HepG2 (cell line): ENCODE results near the gene C11orf68. TPM values are rescaled to one million over a fixed set of nuclear protein-coding genes. Genes with fewer than 3 reads are reported as not detected.

Source experiments
- ATAC-seq: fragments of 200-7000 bp; cut with Tn5 transposase; 3 replicates; pipeline ENCODE4 v1.9.1; 2020; ENCODE audit warnings: mild to moderate bottlenecking, moderate library complexity
- BruUV-seq: library from RNA; stranded (reverse); fragments of 400-500 nt; replicated peaks from 2 replicates; lab custom pipeline; 2021; lab: Mats Ljungman, UMichigan
- CTCF ChIA-PET: fragments of 300-600 bp; formaldehyde crosslinking; extraction: SDS; loops from one replicate; lab custom pipeline; 2021; ENCODE audit warnings: low total read pairs, inconsistent platforms, low intra/inter-chr PET ratio; lab: Yijun Ruan, JAX
- POLR2A ChIA-PET: fragments of 350-600 bp; sonication (Branson Sonifier 250); formaldehyde crosslinking; loops from one replicate; lab custom pipeline; 2020; ENCODE audit warnings: antibody characterized with exemption, inconsistent platforms; lab: Yijun Ruan, JAX
- DNase-seq: peaks from one replicate; pipeline ENCODE4 v3.0.0-alpha.2; 2015; ENCODE audit warnings: low spot score
- FAIRE-seq: peaks from 3 replicates; lab custom pipeline; 2011; peaks lifted over from hg19 to GRCh38; lab: Jason Lieb, UNC
- H2AFZ ChIP-seq: one replicate; pipeline ENCODE4 v1.6.1; 2011; ENCODE audit warnings: low read length, inconsistent platforms
- H3K27ac ChIP-seq: fragments of 300-600 bp; 3 replicates; pipeline ENCODE4 v1.8.0; 2011; ENCODE audit warnings: mixed run types, mild to moderate bottlenecking, mixed read lengths, low read length, inconsistent platforms; ENCODE audit not compliant: insufficient read depth; ENCODE audit errors: extremely low read length
- H3K27me3 ChIP-seq, 2 experiments: fragments of 200-600 bp in 1 of 2; 2 replicates in 1 of 2; 3 replicates in 1 of 2; pipeline versions ENCODE4 v1.6.0 to v1.8.0; 2011; ENCODE audit warnings: low read length in 2 of 2, mild to moderate bottlenecking in 2 of 2, moderate library complexity in 2 of 2, inconsistent platforms in 1 of 2; ENCODE audit not compliant: insufficient read depth in 2 of 2, control insufficient read depth in 1 of 2
- H3K36me3 ChIP-seq, 2 experiments: fragments of 200-600 bp in 1 of 2; replicated peaks in 1 of 2; 2 replicates in 1 of 2; 3 replicates in 1 of 2; pipeline versions ENCODE4 v1.5.1 to v1.8.0; 2011; ENCODE audit warnings: low read length in 2 of 2, inconsistent platforms in 1 of 2; ENCODE audit not compliant: insufficient read depth in 2 of 2, control insufficient read depth in 1 of 2
- H3K4me1 ChIP-seq: 2 replicates; pipeline ENCODE4 v1.5.1; 2012; ENCODE audit warnings: low read length, inconsistent platforms; ENCODE audit not compliant: insufficient read depth
- H3K4me2 ChIP-seq: 2 replicates; pipeline ENCODE4 v1.6.0; 2011; ENCODE audit warnings: low read depth, low read length, inconsistent platforms
- H3K4me3 ChIP-seq, 3 experiments: fragments of 200-600 bp in 1 of 3; sonication (generic), shearing (Covaris generic) in 1 of 3; replicated peaks in 1 of 3; 2 replicates each; pipeline ENCODE4 v1.5.1; 2011 to 2016; ENCODE audit warnings: low read length in 3 of 3, inconsistent platforms in 2 of 3, low read depth in 2 of 3, mild to moderate bottlenecking in 2 of 3, control low read depth in 1 of 3, mixed read lengths in 1 of 3; ENCODE audit not compliant: insufficient read depth in 1 of 3
- H3K79me2 ChIP-seq: one replicate; pipeline ENCODE4 v1.6.1; 2011; ENCODE audit warnings: low read length, inconsistent platforms; ENCODE audit not compliant: insufficient read depth
- H3K9ac ChIP-seq: 2 replicates; pipeline ENCODE4 v1.6.0; 2011; ENCODE audit warnings: mild to moderate bottlenecking, low read depth, low read length, inconsistent platforms; ENCODE audit not compliant: insufficient read depth
- H3K9me3 ChIP-seq: 2 replicates; pipeline ENCODE4 v1.5.1; 2012; ENCODE audit warnings: mild to moderate bottlenecking, low read length
- H4K20me1 ChIP-seq: 2 replicates; pipeline ENCODE4 v1.6.0; 2011; ENCODE audit warnings: inconsistent platforms, mild to moderate bottlenecking, low read length, moderate library complexity; ENCODE audit not compliant: insufficient read depth
- FOXC1 ChIP-seq: sonication (generic); formaldehyde crosslinking; IDR thresholded peaks from 2 replicates; pipeline ENCODE4 v1.8.0; 2022; ENCODE audit warnings: mild to moderate bottlenecking, missing genetic modification reagents, borderline replicate concordance
- HDAC1 ChIP-seq: sonication (generic); formaldehyde crosslinking; IDR thresholded peaks from 2 replicates; pipeline ENCODE4 v1.5.1; 2020; ENCODE audit warnings: mild to moderate bottlenecking, missing genetic modification reagents
- KLF12 ChIP-seq: sonication (generic); formaldehyde crosslinking; IDR thresholded peaks from 2 replicates; pipeline ENCODE4 v1.4.0; 2020; ENCODE audit warnings: missing genetic modification reagents, borderline replicate concordance
- SRY ChIP-seq: sonication (generic); formaldehyde crosslinking; IDR thresholded peaks from 2 replicates; pipeline ENCODE4 v1.8.0; 2022; ENCODE audit warnings: mild to moderate bottlenecking, missing genetic modification reagents
- ZNF350 ChIP-seq: sonication (generic); formaldehyde crosslinking; IDR thresholded peaks from 2 replicates; pipeline ENCODE4 v1.4.0; 2020; ENCODE audit warnings: mild to moderate bottlenecking, low read depth, missing genetic modification reagents, borderline replicate concordance
- ZNF746 ChIP-seq: sonication (generic); formaldehyde crosslinking; IDR thresholded peaks from 2 replicates; pipeline ENCODE4 v1.8.0; 2022; ENCODE audit warnings: mild to moderate bottlenecking, missing genetic modification reagents
- WGBS: methylation state at CpG from one replicate; pipeline ENCODE4 v1.1.6; 2017; ENCODE audit warnings: low lambda C conversion rate; 5-methylcytosine and 5-hydroxymethylcytosine counted together
- in situ Hi-C: cut with HindIII; loops from 2 replicates; pipeline ENCODE4 v1.10.0; 2017; ENCODE audit warnings: low pct_unique_long_range_greater_than_20kb; ENCODE audit not compliant: extremely low pct_ligation_motif_present
- intact Hi-C: fragments of 100-400 bp; cut with micrococcal nuclease; formaldehyde crosslinking; loops from one replicate; pipeline ENCODE4 v1.10.0; 2022; ENCODE audit not compliant: unreplicated experiment
- polyA plus RNA-seq, 8 experiments: library from polyadenylated mRNA; depleted of rRNA in 3 of 8; stranded (reverse) in 7 of 8; unstranded in 1 of 8; fragments of >200 nt; fragmentation: Illumina TruSeq in 4 of 8; extraction: Trizol in 4 of 8; gene quantifications; 2 replicates each; pipeline versions ENCODE4 v1.2.1 to v1.2.3, GENCODE V29; 2011 to 2016; ENCODE audit warnings: low read depth in 4 of 8, missing spikeins in 1 of 8, mixed read lengths in 1 of 8; ENCODE audit not compliant: insufficient read depth in 1 of 8
- total RNA-seq, 5 experiments: library from RNA; depleted of rRNA; stranded (reverse); fragments of >200 nt; fragmentation: Illumina TruSeq; extraction: Trizol; gene quantifications; 2 replicates each; pipeline ENCODE4 v1.2.3, GENCODE V29; 2016; ENCODE audit warnings: low read depth in 1 of 5
- TF ChIP-seq, protein P1 (sequence below), 2 experiments: fragments of 450-650 bp in 1 of 2; sonication (generic) in 1 of 2; formaldehyde crosslinking in 1 of 2; IDR thresholded peaks; 2 replicates each; pipeline versions ENCODE4 v1.6.1 to v1.8.0; 2016 to 2022; ENCODE audit warnings: antibody characterized with exemption in 1 of 2, mild to moderate bottlenecking in 1 of 2, missing genetic modification reagents in 1 of 2

Gene C11orf68
- total and polyA plus RNA-seq, 2 of the 13 experiments (the other 11 are each of a cell fraction or from before 2014, with no cell fraction given), result 8.4 to 28.3 TPM

DNA sequence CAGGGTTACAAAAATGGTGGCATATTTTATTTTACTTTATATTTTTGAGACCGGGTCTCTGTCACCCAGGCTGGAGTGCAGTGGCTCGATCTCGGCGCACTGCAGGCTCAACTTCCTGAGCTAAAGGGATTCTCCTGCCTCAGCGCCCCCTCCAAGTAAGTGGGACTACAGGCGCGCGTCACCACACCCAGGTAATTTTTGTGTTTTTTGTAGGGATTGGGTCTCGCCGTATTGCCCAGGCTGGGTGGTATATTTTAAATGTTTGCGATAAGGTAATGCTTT lies 18.0 kb downstream of the C11orf68 start:
- intact Hi-C loops, result no loop called here
- CTCF ChIA-PET, result interaction anchor here (1.6 kb wide), 1 partner anchor 16 kb away, joined by 3 read pairs; no protein-coding TSS in a partner anchor
- H3K4me3 ChIP-seq, result no peak overlapping the region; a peak in 1 of 6 replicates

GRCh38 chr11:65900125-65900898 lies 18.6 kb downstream of the C11orf68 start, which contains the start of gene FOSL1:
FOSL1 (minus strand) TSS chr11:65900388; CDS start chr11:65900339, 49 bp downstream.
- DNase-seq (peak; percentile 85), FAIRE-seq (peak; percentile 30), ATAC-seq (peak; percentile 74)
- H2AFZ ChIP-seq, result no peak within 1 kb of the TSS
- WGBS, result 12% methylated on average over 9 of the region's 80 CpGs
- intact Hi-C loops (no loop called here), in situ Hi-C loops (no loop called here)
- no peaks in the 10 kb centered on the region for H4K20me1 ChIP-seq
- ChIA-PET CTCF (interaction anchor here (1.6 kb wide), 1 partner anchor 16 kb away, joined by 3 read pairs; no protein-coding TSS in a partner anchor), POLR2A (interaction anchor here (1.0 to 6.2 kb wide), 9 partner anchors 9 to 47 kb away, joined by 3 to 95 read pairs (median 8); partner anchors contain the start of genes C11orf68, CCDC85B, CFL1 and FIBP)
- peaks cover 31% of the 10 kb centered on the region for H3K79me2 ChIP-seq
- peak within 1 kb of the TSS; percentile 88 for H3K9ac ChIP-seq
- no peaks in the 10 kb centered on the region; a peak in 1 of 5 replicates for H3K27me3 ChIP-seq
- H3K36me3 ChIP-seq, result peaks cover 6 to 16% of the 10 kb centered on the region in 2 experiments; a peak in 4 of 5 replicates
- H3K4me3 ChIP-seq, result peak within 1 kb of the TSS; percentile 84 to 89 (median 89)
- H3K27ac ChIP-seq, result peak within 1 kb of the TSS; percentile 66
- BruUV-seq, result no TSS peak
- peaks cover 55% of the 10 kb centered on the region for H3K4me1 ChIP-seq
- H3K4me2 ChIP-seq, result peak within 1 kb of the TSS; percentile 93
- no peaks in the 10 kb centered on the region for H3K9me3 ChIP-seq
- TF ChIP-seq ZNF350 (CRISPR knock-in tag) (no peak), FOXC1 (CRISPR knock-in tag) (no peak; the same call in 1 of the 2 replicates), HDAC1 (peak; percentile 78), ZNF746 (CRISPR knock-in tag) (peak; percentile 38; the same call in 1 of the 2 replicates)
- TF ChIP-seq, protein P1, sequence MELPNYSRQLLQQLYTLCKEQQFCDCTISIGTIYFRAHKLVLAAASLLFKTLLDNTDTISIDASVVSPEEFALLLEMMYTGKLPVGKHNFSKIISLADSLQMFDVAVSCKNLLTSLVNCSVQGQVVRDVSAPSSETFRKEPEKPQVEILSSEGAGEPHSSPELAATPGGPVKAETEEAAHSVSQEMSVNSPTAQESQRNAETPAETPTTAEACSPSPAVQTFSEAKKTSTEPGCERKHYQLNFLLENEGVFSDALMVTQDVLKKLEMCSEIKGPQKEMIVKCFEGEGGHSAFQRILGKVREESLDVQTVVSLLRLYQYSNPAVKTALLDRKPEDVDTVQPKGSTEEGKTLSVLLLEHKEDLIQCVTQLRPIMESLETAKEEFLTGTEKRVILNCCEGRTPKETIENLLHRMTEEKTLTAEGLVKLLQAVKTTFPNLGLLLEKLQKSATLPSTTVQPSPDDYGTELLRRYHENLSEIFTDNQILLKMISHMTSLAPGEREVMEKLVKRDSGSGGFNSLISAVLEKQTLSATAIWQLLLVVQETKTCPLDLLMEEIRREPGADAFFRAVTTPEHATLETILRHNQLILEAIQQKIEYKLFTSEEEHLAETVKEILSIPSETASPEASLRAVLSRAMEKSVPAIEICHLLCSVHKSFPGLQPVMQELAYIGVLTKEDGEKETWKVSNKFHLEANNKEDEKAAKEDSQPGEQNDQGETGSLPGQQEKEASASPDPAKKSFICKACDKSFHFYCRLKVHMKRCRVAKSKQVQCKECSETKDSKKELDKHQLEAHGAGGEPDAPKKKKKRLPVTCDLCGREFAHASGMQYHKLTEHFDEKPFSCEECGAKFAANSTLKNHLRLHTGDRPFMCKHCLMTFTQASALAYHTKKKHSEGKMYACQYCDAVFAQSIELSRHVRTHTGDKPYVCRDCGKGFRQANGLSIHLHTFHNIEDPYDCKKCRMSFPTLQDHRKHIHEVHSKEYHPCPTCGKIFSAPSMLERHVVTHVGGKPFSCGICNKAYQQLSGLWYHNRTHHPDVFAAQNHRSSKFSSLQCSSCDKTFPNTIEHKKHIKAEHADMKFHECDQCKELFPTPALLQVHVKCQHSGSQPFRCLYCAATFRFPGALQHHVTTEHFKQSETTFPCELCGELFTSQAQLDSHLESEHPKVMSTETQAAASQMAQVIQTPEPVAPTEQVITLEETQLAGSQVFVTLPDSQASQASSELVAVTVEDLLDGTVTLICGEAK (IDR thresholded peaks at IDR 0.05), result no peak
- TF ChIP-seq, protein P1 (CRISPR knock-in tag; IDR thresholded peaks at IDR 0.05), result 0 out of 2 replicates have a peak, but pooled peaks have one; percentile 44

More for the DNA sequence above, 18.0 kb downstream of the C11orf68 start:
- in situ Hi-C loops, result no loop called here
- 0 out of 2 replicates have a peak, but pooled peaks have one; percentile 3 for TF ChIP-seq SRY (CRISPR knock-in tag)
- no peak for TF ChIP-seq KLF12 (CRISPR knock-in tag)
- H3K9me3 ChIP-seq, result no peaks in the 10 kb centered on the region
- H2AFZ ChIP-seq, result no peak overlapping the region
- H3K9ac ChIP-seq, result no peak overlapping the region
- peak overlapping the region; percentile 93 for H3K4me2 ChIP-seq
- peaks cover 6 to 12% of the 10 kb centered on the region in 2 experiments; a peak in 4 of 5 replicates for H3K36me3 ChIP-seq
- peaks cover 28% of the 10 kb centered on the region for H3K79me2 ChIP-seq
- no peaks in the 10 kb centered on the region; a peak in 1 of 5 replicates for H3K27me3 ChIP-seq
- ATAC-seq (no peak), FAIRE-seq (no peak), DNase-seq (no peak)
- BruUV-seq, result TSS peak; percentile 71
- POLR2A ChIA-PET, result interaction anchor here (1.0 to 6.2 kb wide), 7 partner anchors 8 to 46 kb away, joined by 3 to 95 read pairs (median 6); partner anchors contain the start of genes C11orf68, CCDC85B, CFL1 and FIBP
- no peaks in the 10 kb centered on the region for H4K20me1 ChIP-seq
- WGBS, result 77% methylated on average over 11 of the region's 11 CpGs
- H3K4me1 ChIP-seq, result peaks cover 55% of the 10 kb centered on the region
- H3K27ac ChIP-seq, result no peak overlapping the region
